H9 (cell line): ENCODE measurements around the gene RPL27A. TPM values are rescaled to one million over a fixed set of nuclear protein-coding genes. Genes with fewer than 3 reads are reported as not detected.

Experiments used
- DNase-seq: peaks from one replicate; pipeline ENCODE4 v3.0.0-alpha.2; 2017
- H2AFZ ChIP-seq: one replicate; pipeline ENCODE4 v1.6.1; 2013; ENCODE audit warnings: mild to moderate bottlenecking, low read length, control low read depth, moderate library complexity
- H2AK5ac ChIP-seq: 2 replicates; pipeline ENCODE4 v1.6.1; 2013; ENCODE audit warnings: low read length, control low read depth, mixed read lengths; ENCODE audit not compliant: insufficient read length
- H2BK120ac ChIP-seq: one replicate; pipeline ENCODE4 v1.6.1; 2013; ENCODE audit warnings: low read depth, mild to moderate bottlenecking, low read length, control low read depth, inconsistent platforms; ENCODE audit not compliant: poor library complexity, severe bottlenecking
- H2BK12ac ChIP-seq: 2 replicates; pipeline ENCODE4 v1.6.1; 2013; ENCODE audit warnings: low read length, control low read depth, mixed read lengths, low read depth; ENCODE audit not compliant: insufficient read length
- H2BK15ac ChIP-seq: 2 replicates; pipeline ENCODE4 v1.6.1; 2013; ENCODE audit warnings: low read depth, low read length, control low read depth
- H2BK20ac ChIP-seq: one replicate; pipeline ENCODE4 v1.6.1; 2013; ENCODE audit warnings: low read depth, mild to moderate bottlenecking, low read length, control low read depth, inconsistent platforms; ENCODE audit not compliant: poor library complexity, severe bottlenecking
- H2BK5ac ChIP-seq: 2 replicates; pipeline ENCODE4 v1.6.1; 2013; ENCODE audit warnings: low read length, control low read depth, mixed read lengths; ENCODE audit not compliant: insufficient read length
- H3K14ac ChIP-seq: 2 replicates; pipeline ENCODE4 v1.6.1; 2013; ENCODE audit warnings: low read length, control low read depth; ENCODE audit not compliant: insufficient read depth
- H3K18ac ChIP-seq: 2 replicates; pipeline ENCODE4 v1.6.1; 2013; ENCODE audit warnings: low read depth, mild to moderate bottlenecking, mixed read lengths, low read length, control low read depth; ENCODE audit not compliant: insufficient read length
- H3K23ac ChIP-seq: 2 replicates; pipeline ENCODE4 v1.6.1; 2013; ENCODE audit warnings: low read length, control low read depth, mixed read lengths, low read depth; ENCODE audit not compliant: insufficient read length
- H3K23me2 ChIP-seq: 2 replicates; pipeline ENCODE4 v1.6.1; 2013; ENCODE audit warnings: low read depth, mild to moderate bottlenecking, mixed read lengths, low read length, control low read depth; ENCODE audit not compliant: insufficient read length, poor library complexity, severe bottlenecking
- H3K27ac ChIP-seq: 2 replicates; pipeline ENCODE4 v1.5.1; 2013; ENCODE audit warnings: low read length, control low read depth, mixed read lengths, low read depth; ENCODE audit not compliant: insufficient read length
- H3K27me3 ChIP-seq: 2 replicates; pipeline ENCODE4 v1.6.1; 2013; ENCODE audit warnings: low read length, control low read depth, inconsistent platforms; ENCODE audit not compliant: insufficient read depth
- H3K4ac ChIP-seq: 2 replicates; pipeline ENCODE4 v1.6.1; 2013; ENCODE audit warnings: low read depth, mild to moderate bottlenecking, control low read depth, inconsistent platforms, low read length, moderate library complexity
- H3K4me1 ChIP-seq: 2 replicates; pipeline ENCODE4 v1.6.1; 2013; ENCODE audit warnings: low read length, control low read depth, inconsistent platforms; ENCODE audit not compliant: insufficient read depth
- H3K4me2 ChIP-seq: 2 replicates; pipeline ENCODE4 v1.6.1; 2013; ENCODE audit warnings: low read length, control low read depth, mixed read lengths; ENCODE audit not compliant: insufficient read length, insufficient read depth
- H3K56ac ChIP-seq: 2 replicates; pipeline ENCODE4 v1.6.1; 2013; ENCODE audit warnings: low read depth, mild to moderate bottlenecking, mixed read lengths, low read length, control low read depth; ENCODE audit not compliant: insufficient read length
- H3K79me1 ChIP-seq: 2 replicates; pipeline ENCODE4 v1.6.1; 2013; ENCODE audit warnings: low read depth, mild to moderate bottlenecking, moderate library complexity, low read length, control low read depth, inconsistent platforms; ENCODE audit not compliant: insufficient read depth, poor library complexity, severe bottlenecking
- H3K79me2 ChIP-seq: 2 replicates; pipeline ENCODE4 v1.6.1; 2013; ENCODE audit warnings: low read length, control low read depth, inconsistent platforms; ENCODE audit not compliant: insufficient read depth
- H3K9ac ChIP-seq: 2 replicates; pipeline ENCODE4 v1.6.1; 2013; ENCODE audit warnings: low read length, control low read depth, mixed read lengths; ENCODE audit not compliant: insufficient read length; ENCODE audit errors: extremely low read depth
- H3K9me3 ChIP-seq: one replicate; pipeline ENCODE4 v1.6.1; 2013; ENCODE audit warnings: low read depth, low read length, inconsistent platforms; ENCODE audit not compliant: control insufficient read depth
- H3T11ph ChIP-seq: one replicate; pipeline ENCODE4 v1.6.1; 2013; ENCODE audit warnings: mild to moderate bottlenecking, low read length, control low read depth, inconsistent platforms
- H4K20me1 ChIP-seq: one replicate; pipeline ENCODE4 v1.6.1; 2013; ENCODE audit not compliant: control insufficient read depth, insufficient read length, insufficient read depth
- H4K5ac ChIP-seq: 2 replicates; pipeline ENCODE4 v1.6.1; 2013; ENCODE audit warnings: low read depth, mild to moderate bottlenecking, mixed read lengths, low read length, control low read depth; ENCODE audit not compliant: insufficient read length
- H4K8ac ChIP-seq: replicated peaks from 2 replicates; pipeline ENCODE4 v1.6.1; 2013; ENCODE audit warnings: low read length, control low read depth, mixed read lengths, low read depth; ENCODE audit not compliant: insufficient read length
- H4K91ac ChIP-seq: 2 replicates; pipeline ENCODE4 v1.6.1; 2013; ENCODE audit warnings: low read depth, mild to moderate bottlenecking, moderate library complexity, mixed read lengths, low read length, control low read depth; ENCODE audit not compliant: insufficient read length
- H3K27ac Mint-ChIP-seq, 3 experiments: 2 replicates in 2 of 3; 3 replicates in 1 of 3; pipeline ENCODE4 v1.8.0; 2020 to 2021; ENCODE audit warnings: mixed read lengths in 3 of 3, mild to moderate bottlenecking in 1 of 3, moderate library complexity in 1 of 3
- H3K27me3 Mint-ChIP-seq: 2 replicates; pipeline ENCODE4 v1.8.0; 2021; ENCODE audit warnings: low read depth, mild to moderate bottlenecking, moderate library complexity, mixed read lengths
- H3K36me3 Mint-ChIP-seq, 3 experiments: 2 replicates in 2 of 3; 3 replicates in 1 of 3; pipeline ENCODE4 v1.8.0; 2020 to 2021; ENCODE audit warnings: low read depth in 3 of 3, mixed read lengths in 3 of 3; ENCODE audit not compliant: insufficient read depth in 1 of 3
- H3K4me1 Mint-ChIP-seq, 2 experiments: 2 replicates each; pipeline ENCODE4 v1.8.0; 2020; ENCODE audit warnings: mixed read lengths in 2 of 2
- H3K4me3 Mint-ChIP-seq, 2 experiments: 2 replicates in 1 of 2; 3 replicates in 1 of 2; pipeline ENCODE4 v1.8.0; 2020 to 2021; ENCODE audit warnings: mild to moderate bottlenecking in 2 of 2, mixed read lengths in 2 of 2, moderate library complexity in 1 of 2
- H3K9me3 Mint-ChIP-seq, 2 experiments: 2 replicates in 1 of 2; 3 replicates in 1 of 2; pipeline ENCODE4 v1.8.0; 2020; ENCODE audit warnings: mild to moderate bottlenecking in 2 of 2, mixed read lengths in 2 of 2, moderate library complexity in 1 of 2
- CTCF ChIP-seq: fragments of 200-600 bp; sonication (generic); conservative IDR thresholded peaks from 3 replicates; pipeline ENCODE4 v1.8.0; 2021; ENCODE audit warnings: antibody characterized with exemption, mild to moderate bottlenecking
- WGBS: extraction: QIAGEN DNeasy Blood & Tissue Kit; methylation state at CpG from one replicate; pipeline ENCODE4 v1.1.7; 2013; ENCODE audit warnings: missing lambda C conversion rate, low lambda C conversion rate, mixed read lengths; ENCODE audit not compliant: insufficient read length; ENCODE audit errors: extremely low coverage; 5-methylcytosine and 5-hydroxymethylcytosine counted together
- total RNA-seq: library from RNA; stranded (reverse); gene quantifications from 2 replicates; pipeline ENCODE4 v1.2.1, GENCODE V29; 2021

The RPL27A gene
- total RNA-seq, 1 experiment from 2014 or later: 1,152 TPM

GRCh38 chr11:8705146-8705545 lies 22.6 kb downstream of the RPL27A start:
- no peak overlapping the region for H3K27ac ChIP-seq
- H3K9ac ChIP-seq: no peak overlapping the region
- no peaks in the 10 kb centered on the region for H3K79me2 ChIP-seq
- no peak overlapping the region for H3K4me3 Mint-ChIP-seq
- H3K4ac ChIP-seq: no peak overlapping the region
- H2BK5ac ChIP-seq: no peak overlapping the region
- H2BK20ac ChIP-seq: no peak overlapping the region
- no peak overlapping the region for H2AFZ ChIP-seq
- H3K4me2 ChIP-seq: no peak overlapping the region
- no peak overlapping the region for H4K91ac ChIP-seq
- no peak overlapping the region for H2AK5ac ChIP-seq
- H3K14ac ChIP-seq: no peak overlapping the region
- peaks cover 12% of the 10 kb centered on the region; the same call in 1 of the 2 replicates for H3K4me1 ChIP-seq
- no peaks in the 10 kb centered on the region for H3K9me3 ChIP-seq
- H3K36me3 Mint-ChIP-seq: peaks cover 8 to 19% (median 17%) of the 10 kb centered on the region in 3 experiments
- H3K18ac ChIP-seq: no peak overlapping the region
- H4K8ac ChIP-seq: no peak overlapping the region
- H3K56ac ChIP-seq: no peak overlapping the region
- no peak overlapping the region for H3K23ac ChIP-seq
- no peaks in the 10 kb centered on the region; a peak in 1 of 5 replicates for H3K9me3 Mint-ChIP-seq
- no peaks in the 10 kb centered on the region for H3K23me2 ChIP-seq
- H2BK120ac ChIP-seq: no peak overlapping the region
- H3K27me3 ChIP-seq: no peaks in the 10 kb centered on the region
- H3K79me1 ChIP-seq: no peaks in the 10 kb centered on the region
- no peak overlapping the region for H2BK12ac ChIP-seq
- no peak overlapping the region for H2BK15ac ChIP-seq
- no peak for TF ChIP-seq CTCF
- no peak overlapping the region for H3T11ph ChIP-seq
- no peak for DNase-seq
- WGBS: no CpG with 5 or more reads among the region's 5 CpGs
- H3K27ac Mint-ChIP-seq: no peak overlapping the region
- H4K20me1 ChIP-seq: no peaks in the 10 kb centered on the region
- no peak overlapping the region for H4K5ac ChIP-seq
- peaks cover 43 to 50% of the 10 kb centered on the region in 2 experiments for H3K4me1 Mint-ChIP-seq
- H3K27me3 Mint-ChIP-seq: no peaks in the 10 kb centered on the region; the same call in 1 of the 2 replicates
